Adipocyte (in vitro differentiated cells): ENCODE data around the gene PRKCA.

Experiments used
- DNase-seq: peaks from one replicate; pipeline ENCODE4 v3.0.0-alpha.2; 2015; ENCODE audit warnings: low read depth
- H3K27me3 ChIP-seq: replicated peaks from 2 replicates; pipeline ENCODE4 v1.7.0; 2013; ENCODE audit warnings: mild to moderate bottlenecking, low read length, moderate library complexity; ENCODE audit not compliant: control insufficient read depth, insufficient read depth
- H3K36me3 ChIP-seq: 2 replicates; pipeline ENCODE4 v1.7.0; 2013; ENCODE audit warnings: low read length, mild to moderate bottlenecking, moderate library complexity; ENCODE audit not compliant: control insufficient read depth, insufficient read depth, severe bottlenecking
- H3K4me1 ChIP-seq: 2 replicates; pipeline ENCODE4 v1.7.0; 2013; ENCODE audit warnings: mild to moderate bottlenecking, low read length, moderate library complexity; ENCODE audit not compliant: control insufficient read depth, insufficient read depth
- H3K4me3 ChIP-seq: 2 replicates; pipeline ENCODE4 v1.7.0; 2013; ENCODE audit warnings: mild to moderate bottlenecking, low read length, moderate library complexity
- H3K9ac ChIP-seq: 2 replicates; pipeline ENCODE4 v1.7.0; 2013; ENCODE audit warnings: mild to moderate bottlenecking, low read length, moderate library complexity
- H3K9me3 ChIP-seq: 2 replicates; pipeline ENCODE4 v1.7.0; 2013; ENCODE audit warnings: mild to moderate bottlenecking, low read length, moderate library complexity; ENCODE audit not compliant: control insufficient read depth

The PRKCA gene

GRCh38 chr17:66772148-66772812, 469.9 kb downstream of the PRKCA start:
- no peaks in the 10 kb centered on the region for H3K9me3 ChIP-seq
- H3K4me3 ChIP-seq = no peak overlapping the region
- peaks cover 8% of the 10 kb centered on the region for H3K4me1 ChIP-seq
- H3K36me3 ChIP-seq = peaks cover 19% of the 10 kb centered on the region
- no peaks in the 10 kb centered on the region for H3K27me3 ChIP-seq
- no peak for DNase-seq
- H3K9ac ChIP-seq = no peak overlapping the region

GRCh38 chr17:66775271-66775670, 472.9 kb downstream of the PRKCA start:
- Histone ChIP-seq H3K4me3 (no peak overlapping the region), H3K9me3 (no peaks in the 10 kb centered on the region), H3K9ac (no peak overlapping the region), H3K27me3 (no peaks in the 10 kb centered on the region), H3K36me3 (peaks cover 19% of the 10 kb centered on the region), H3K4me1 (no peaks in the 10 kb centered on the region)
- no peak for DNase-seq

GRCh38 chr17:66775881-66776400, 473.5 kb downstream of the PRKCA start:
- no peaks in the 10 kb centered on the region for H3K4me1 ChIP-seq
- peaks cover 19% of the 10 kb centered on the region for H3K36me3 ChIP-seq
- no peak overlapping the region for H3K9ac ChIP-seq
- DNase-seq = no peak
- H3K4me3 ChIP-seq = no peak overlapping the region
- H3K27me3 ChIP-seq = no peaks in the 10 kb centered on the region
- H3K9me3 ChIP-seq = no peaks in the 10 kb centered on the region

- Histone ChIP-seq H3K4me1 (no peaks in the 10 kb centered on the region), H3K36me3 (peaks cover 19% of the 10 kb centered on the region), H3K27me3 (no peaks in the 10 kb centered on the region), H3K4me3 (no peak overlapping the region), H3K9me3 (no peaks in the 10 kb centered on the region), H3K9ac (no peak overlapping the region)
- DNase-seq = no peak
Observed at GRCh38 chr17:66776999-66777688, 474.7 kb downstream of the PRKCA start.

GRCh38 chr17:66777689-66778225, 475.3 kb downstream of the PRKCA start:
- no peaks in the 10 kb centered on the region for H3K4me1 ChIP-seq
- H3K9me3 ChIP-seq = no peaks in the 10 kb centered on the region
- H3K36me3 ChIP-seq = peaks cover 19% of the 10 kb centered on the region
- no peak overlapping the region for H3K9ac ChIP-seq
- H3K4me3 ChIP-seq = no peak overlapping the region
- peak; percentile 28 for DNase-seq
- no peaks in the 10 kb centered on the region for H3K27me3 ChIP-seq

- no peak for DNase-seq
- Histone ChIP-seq H3K4me3 (no peak overlapping the region), H3K9me3 (no peaks in the 10 kb centered on the region), H3K9ac (no peak overlapping the region), H3K27me3 (no peaks in the 10 kb centered on the region), H3K36me3 (peaks cover 18% of the 10 kb centered on the region), H3K4me1 (no peaks in the 10 kb centered on the region)
Observed at GRCh38 chr17:66778531-66779236, 476.3 kb downstream of the PRKCA start.

- Histone ChIP-seq H3K9ac (no peak overlapping the region), H3K27me3 (no peaks in the 10 kb centered on the region), H3K4me3 (no peak overlapping the region), H3K36me3 (peaks cover 12% of the 10 kb centered on the region), H3K9me3 (no peaks in the 10 kb centered on the region), H3K4me1 (no peaks in the 10 kb centered on the region)
- DNase-seq = no peak
Observed at GRCh38 chr17:66779237-66779606, 476.8 kb downstream of the PRKCA start.

GRCh38 chr17:66781135-66781534, 478.7 kb downstream of the PRKCA start:
- H3K36me3 ChIP-seq = no peaks in the 10 kb centered on the region
- no peak overlapping the region for H3K9ac ChIP-seq
- no peaks in the 10 kb centered on the region for H3K4me1 ChIP-seq
- no peak for DNase-seq
- H3K27me3 ChIP-seq = no peaks in the 10 kb centered on the region
- no peaks in the 10 kb centered on the region for H3K9me3 ChIP-seq
- H3K4me3 ChIP-seq = no peak overlapping the region

GRCh38 chr17:66782851-66783250, 480.4 kb downstream of the PRKCA start:
- H3K4me1 ChIP-seq = no peaks in the 10 kb centered on the region
- H3K9me3 ChIP-seq = no peaks in the 10 kb centered on the region
- no peak for DNase-seq
- H3K36me3 ChIP-seq = peaks cover 14% of the 10 kb centered on the region
- no peak overlapping the region for H3K9ac ChIP-seq
- no peaks in the 10 kb centered on the region for H3K27me3 ChIP-seq
- H3K4me3 ChIP-seq = no peak overlapping the region

GRCh38 chr17:66783656-66784381, 481.4 kb downstream of the PRKCA start:
- H3K4me1 ChIP-seq = no peaks in the 10 kb centered on the region
- no peaks in the 10 kb centered on the region for H3K9me3 ChIP-seq
- H3K4me3 ChIP-seq = no peak overlapping the region
- no peak for DNase-seq
- no peaks in the 10 kb centered on the region for H3K27me3 ChIP-seq
- peaks cover 22% of the 10 kb centered on the region for H3K36me3 ChIP-seq
- H3K9ac ChIP-seq = no peak overlapping the region
